Gastroesophageal sphincter (tissue), 2 donors: ENCODE measurements around the gene RPGRIP1L.

Source experiments
- EP300 ChIP-seq: sonication (generic); formaldehyde crosslinking; IDR thresholded peaks from one replicate; pipeline ENCODE4 v1.6.1; 2017; ENCODE audit warnings: antibody characterized with exemption, mild to moderate bottlenecking
- POLR2A ChIP-seq, 2 donors: fragments of 450-650 bp; IDR thresholded peaks; one replicate each; pipeline ENCODE4 v1.6.1; 2017; ENCODE audit warnings: antibody characterized with exemption in 2 of 2, mild to moderate bottlenecking in 2 of 2, moderate library complexity in 1 of 2

- TF ChIP-seq POLR2A (IDR thresholded peaks at IDR 0.05): no peak
- TF ChIP-seq EP300: no peak
These were observed 28.8 kb upstream of the RPGRIP1L start for GRCh38 chr16:53732296-53732929.
